Endometrial microvascular endothelial cells (primary cell): ENCODE measurements around the gene PAK1IP1. TPM values are rescaled to one million over a fixed set of nuclear protein-coding genes. Genes with fewer than 3 reads are reported as not detected.
"Not testable (repeated sequence)": the region's sequence is repeated elsewhere in the genome, so short reads cannot be mapped to it uniquely, and the experiment has no call there.

Source experiments
- in situ Hi-C: cut with HindIII; loops from 2 replicates; pipeline ENCODE4 v1.10.0; 2017; ENCODE audit warnings: low sequenced_read_pairs, low pct_unique_long_range_greater_than_20kb; ENCODE audit errors: inconsistent ontology term
- total RNA-seq: library from RNA; depleted of rRNA; stranded (reverse); fragments of >200 nt; gene quantifications from one replicate; pipeline ENCODE4 v1.2.3, GENCODE V29; 2015; ENCODE audit errors: inconsistent ontology term

The PAK1IP1 gene
- total RNA-seq, 1 donor from 2014 or later = 20.8 TPM

GRCh38 chr6:10733863-10734262, 39.1 kb downstream of the PAK1IP1 start:
- in situ Hi-C loops = no loop called here

GRCh38 chr6:10736731-10737130, 42.0 kb downstream of the PAK1IP1 start:
- in situ Hi-C loops = no loop called here

GRCh38 chr6:10740061-10740460, 45.3 kb downstream of the PAK1IP1 start:
- in situ Hi-C loops = no loop called here

GRCh38 chr6:10741643-10742042, 46.9 kb downstream of the PAK1IP1 start:
- in situ Hi-C loops = not testable (repeated sequence)

GRCh38 chr6:10742251-10742650, 47.5 kb downstream of the PAK1IP1 start:
- in situ Hi-C loops = no loop called here

GRCh38 chr6:10743515-10743914, 48.7 kb downstream of the PAK1IP1 start:
- in situ Hi-C loops = no loop called here

- in situ Hi-C loops = no loop called here
Measured at GRCh38 chr6:10745116-10745515, 50.3 kb downstream of the PAK1IP1 start.

GRCh38 chr6:10746915-10747250, 52.1 kb downstream of the PAK1IP1 start:
- in situ Hi-C loops = no loop called here

- in situ Hi-C loops = no loop called here
Measured at GRCh38 chr6:10747251-10747972, 52.6 kb downstream of the PAK1IP1 start, which contains the start of gene TMEM14B. Gene TMEM14B, plus strand, starts transcription at chr6:10747805. Its CDS starts 1,441 bp downstream, at chr6:10749246.

GRCh38 chr6:10749734-10750133, 55.0 kb downstream of the PAK1IP1 start:
- in situ Hi-C loops = no loop called here

- in situ Hi-C loops = not testable (repeated sequence)
Measured at GRCh38 chr6:10750568-10750967, 55.8 kb downstream of the PAK1IP1 start.

GRCh38 chr6:10751757-10752156, 57.0 kb downstream of the PAK1IP1 start:
- in situ Hi-C loops = not testable (repeated sequence)

GRCh38 chr6:10756085-10756484, 61.3 kb downstream of the PAK1IP1 start:
- in situ Hi-C loops = no loop called here

Other genes starting within 250 kb of the PAK1IP1 start
- gene GCNT2, start 173.6 kb upstream of the PAK1IP1 start, total RNA-seq = 30.8 TPM
- gene C6orf52, start 356 bp upstream of the PAK1IP1 start, total RNA-seq = 17.6 TPM
- 129 TPM for gene TMEM14C, start 28.1 kb downstream of the PAK1IP1 start, total RNA-seq
- 64.6 TPM for gene TMEM14B, start 52.8 kb downstream of the PAK1IP1 start, total RNA-seq
- not detected for gene MAK, start 143.6 kb downstream of the PAK1IP1 start, total RNA-seq
- not detected for gene GCM2, start 187.1 kb downstream of the PAK1IP1 start, total RNA-seq
- not detected for gene SYCP2L, start 192.1 kb downstream of the PAK1IP1 start, total RNA-seq